Stimulated activated CD4-positive, alpha-beta T cell treated with anti-CD3 and anti-CD28 coated beads, TNF-alpha, amount 100 ng/mL, for 24 hours (primary cell): ENCODE data around the gene TSSK6.

ENCODE experiments used
- DNase-seq, 3 experiments: peaks; one replicate each; pipeline ENCODE4 v3.0.0-alpha.2; 2020; ENCODE audit warnings: low read depth in 3 of 3

TSSK6 gene

GRCh38 chr19:19464339-19465098 is 50.8 kb downstream of the TSSK6 start:
- DNase-seq = no peak
